Neural cell (in vitro differentiated cells): Measurements from ENCODE around the gene GLI3.

ENCODE experiments used
- CTCF ChIP-seq: fragments of 450-650 bp; IDR thresholded peaks from 2 replicates; pipeline ENCODE4 v1.5.1; 2014; ENCODE audit warnings: antibody characterized with exemption, mild to moderate bottlenecking, moderate library complexity; ENCODE audit not compliant: poor library complexity, severe bottlenecking
- REST ChIP-seq: IDR thresholded peaks from 2 replicates; pipeline ENCODE4 v1.6.1; 2012; ENCODE audit warnings: borderline replicate concordance

- TF ChIP-seq CTCF (no peak), REST (no peak)
Observed at GRCh38 chr7:41974870-41975557, 262.0 kb downstream of the GLI3 start.
